Esophagus (tissue), 2 donors: Measurements from ENCODE around the gene FAIM. TPM values are rescaled to one million over a fixed set of nuclear protein-coding genes. Genes with fewer than 3 reads are reported as not detected.
"Not testable (repeated sequence)": the region's sequence is repeated elsewhere in the genome, so short reads cannot be mapped to it uniquely, and the experiment has no call there.

ENCODE experiments used
- H3K27ac ChIP-seq, 2 donors: one replicate each; pipeline ENCODE4 v1.5.1; 2013; ENCODE audit warnings: low read depth in 2 of 2, mild to moderate bottlenecking in 2 of 2, inconsistent platforms in 1 of 2, low read length in 1 of 2, moderate library complexity in 1 of 2
- H3K27me3 ChIP-seq, 2 donors: one replicate each; pipeline ENCODE4 v1.6.1; 2013; ENCODE audit warnings: low read length in 2 of 2, control low read depth in 1 of 2, mild to moderate bottlenecking in 1 of 2; ENCODE audit not compliant: insufficient read depth in 2 of 2, control insufficient read depth in 1 of 2
- H3K36me3 ChIP-seq, 2 donors: one replicate each; pipeline ENCODE4 v1.6.1; 2013; ENCODE audit warnings: low read length in 1 of 2; ENCODE audit not compliant: control insufficient read depth in 2 of 2, insufficient read depth in 2 of 2
- H3K4me1 ChIP-seq, 2 donors: one replicate each; pipeline ENCODE4 v1.6.1; 2013; ENCODE audit warnings: low read length in 1 of 2; ENCODE audit not compliant: control insufficient read depth in 2 of 2, insufficient read depth in 2 of 2
- H3K4me3 ChIP-seq, 2 donors: one replicate each; pipeline ENCODE4 v1.5.1; 2013; ENCODE audit warnings: low read length in 2 of 2, mild to moderate bottlenecking in 2 of 2, low read depth in 1 of 2, moderate library complexity in 1 of 2
- H3K9me3 ChIP-seq, 2 donors: one replicate each; pipeline ENCODE4 v1.6.1; 2013; ENCODE audit warnings: mild to moderate bottlenecking in 2 of 2, low read depth in 1 of 2, low read length in 1 of 2, moderate library complexity in 1 of 2; ENCODE audit not compliant: control insufficient read depth in 2 of 2, insufficient read depth in 1 of 2
- WGBS, 2 donors: extraction: QIAGEN DNeasy Blood & Tissue Kit; methylation state at CpG; one replicate each; pipeline ENCODE4 v1.1.7; 2013; 5-methylcytosine and 5-hydroxymethylcytosine counted together
- polyA plus RNA-seq, 2 donors: library from polyadenylated mRNA; stranded (reverse); fragments of 200-250 nt; gene quantifications; one replicate each; pipeline ENCODE4 v1.2.3, GENCODE V29; 2013
- donor health status: healthy with polysubstance abuse.
- donor health status: Bipolar disorder and iron deficiency.

FAIM gene
- polyA plus RNA-seq, 2 donors = 13.6 to 14.1 TPM

- Histone ChIP-seq H3K27ac (no peak overlapping the region), H3K27me3 (no peaks in the 10 kb centered on the region), H3K4me3 (no peak overlapping the region), H3K9me3 (peaks cover 0 to 9% of the 10 kb centered on the region in 2 donors), H3K36me3 (peaks cover 0 to 6% of the 10 kb centered on the region in 2 donors), H3K4me1 (no peaks in the 10 kb centered on the region)
- WGBS, 2 donors = 63 to 66% methylated on average over 4 of the region's 4 CpGs
These were observed 65.3 kb downstream of the FAIM start for GRCh38 chr3:138673641-138674530.

- H3K27ac ChIP-seq = no peak overlapping the region
- WGBS, 2 donors = 88 to 91% methylated on average over 1 of the region's 1 CpG
- H3K36me3 ChIP-seq = peaks cover 0 to 6% of the 10 kb centered on the region in 2 donors
- no peak overlapping the region for H3K4me3 ChIP-seq
- no peaks in the 10 kb centered on the region for H3K4me1 ChIP-seq
- H3K27me3 ChIP-seq = no peaks in the 10 kb centered on the region
- H3K9me3 ChIP-seq = peaks cover 0 to 9% of the 10 kb centered on the region in 2 donors
These were observed 66.8 kb downstream of the FAIM start for GRCh38 chr3:138675393-138675792.

DNA sequence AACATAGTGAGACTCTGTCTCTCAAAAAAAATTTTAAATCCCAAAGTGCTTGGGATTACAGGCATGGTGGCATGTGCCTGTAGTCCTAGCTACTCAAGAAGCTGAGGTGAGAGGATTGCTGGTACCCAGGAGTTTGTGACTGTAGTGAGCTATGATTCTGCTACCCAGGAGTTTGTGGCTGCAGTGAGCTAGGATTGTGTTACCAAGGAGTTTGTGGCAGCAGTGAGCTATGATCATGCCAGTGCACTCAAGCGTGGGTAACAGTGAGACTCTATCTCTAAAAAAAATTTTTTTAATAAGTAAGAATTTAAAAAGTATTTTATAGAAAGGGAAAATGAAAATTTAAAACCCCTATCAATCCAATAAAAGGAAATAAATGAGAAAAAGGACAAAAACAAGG lies 69.5 kb downstream of the FAIM start:
- Histone ChIP-seq H3K36me3 (peaks cover 0 to 6% of the 10 kb centered on the region in 2 donors), H3K27me3 (no peaks in the 10 kb centered on the region), H3K4me1 (no peaks in the 10 kb centered on the region), H3K9me3 (peaks cover 0 to 9% of the 10 kb centered on the region in 2 donors), H3K4me3 (no peak overlapping the region), H3K27ac (no peak overlapping the region)
- WGBS, 2 donors = 96 to 98% methylated on average over 1 of the region's 1 CpG

GRCh38 chr3:138678874-138679392 lies 70.4 kb downstream of the FAIM start:
- WGBS, 2 donors = 84 to 87% methylated on average over 5 of the region's 5 CpGs
- Histone ChIP-seq H3K36me3 (peaks cover 0 to 6% of the 10 kb centered on the region in 2 donors), H3K27ac (no peak overlapping the region), H3K4me1 (no peaks in the 10 kb centered on the region), H3K9me3 (peaks cover 0 to 9% of the 10 kb centered on the region in 2 donors), H3K4me3 (no peak overlapping the region), H3K27me3 (no peaks in the 10 kb centered on the region)

DNA sequence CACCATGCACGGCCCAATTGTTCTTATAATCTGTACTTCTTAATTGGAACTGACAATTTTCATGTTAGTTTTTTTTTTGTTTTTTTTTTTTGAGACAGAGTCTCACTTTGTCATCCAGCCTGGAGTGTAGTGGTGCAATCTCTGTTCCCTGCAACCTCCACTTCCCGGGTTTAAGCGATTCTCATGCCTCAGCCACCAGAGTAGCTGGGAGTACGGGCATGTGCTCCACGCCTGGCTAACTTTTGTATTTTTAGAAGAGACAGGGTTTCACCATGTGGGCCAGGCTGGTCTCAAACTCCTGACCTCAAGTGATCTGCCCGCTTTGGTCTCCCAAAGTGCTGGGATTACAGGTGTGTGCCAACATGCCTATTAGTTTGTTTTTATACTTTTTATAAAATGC lies 72.4 kb downstream of the FAIM start:
- 94 to 95% methylated on average over 6 of the region's 6 CpGs for WGBS, 2 donors
- not testable (repeated sequence) for H3K27ac ChIP-seq, H3K27me3 ChIP-seq, H3K9me3 ChIP-seq, H3K4me1 ChIP-seq, H3K36me3 ChIP-seq, H3K4me3 ChIP-seq

- no peaks in the 10 kb centered on the region for H3K27me3 ChIP-seq
These were observed 73.1 kb downstream of the FAIM start for GRCh38 chr3:138681463-138682220.

DNA sequence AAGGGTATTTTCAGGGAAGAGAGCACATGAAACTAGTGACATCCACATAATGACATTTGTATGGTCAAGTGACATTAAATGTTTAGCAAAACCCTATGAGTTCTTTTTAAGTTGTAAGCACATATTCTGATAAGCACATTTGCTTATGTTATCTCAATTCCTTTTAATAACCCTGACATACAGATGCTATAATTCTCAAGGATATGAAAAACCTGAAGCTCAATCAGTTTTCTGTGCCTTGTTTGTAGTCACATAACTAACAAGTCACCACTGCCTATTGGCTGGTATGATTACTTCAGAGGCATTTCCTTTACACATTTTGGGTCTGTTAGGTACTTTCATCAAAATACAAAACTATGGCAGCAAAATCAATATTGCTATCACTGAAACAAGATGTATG lies 74.1 kb downstream of the FAIM start:
- Histone ChIP-seq H3K36me3 (peaks cover 0 to 3% of the 10 kb centered on the region in 2 donors), H3K4me3 (no peak overlapping the region), H3K27ac (no peak overlapping the region), H3K27me3 (no peaks in the 10 kb centered on the region), H3K4me1 (no peaks in the 10 kb centered on the region), H3K9me3 (no peaks in the 10 kb centered on the region)

More at GRCh38 chr3:138681463-138682220, 73.1 kb downstream of the FAIM start:
- Histone ChIP-seq H3K9me3 (peaks cover 0 to 3% of the 10 kb centered on the region in 2 donors), H3K27ac (no peak overlapping the region), H3K4me3 (no peak overlapping the region), H3K36me3 (peaks cover 0 to 3% of the 10 kb centered on the region in 2 donors), H3K4me1 (no peaks in the 10 kb centered on the region)
- 76 to 79% methylated on average over 5 of the region's 5 CpGs for WGBS, 2 donors

Other genes with a start within 250 kb of the FAIM start
- under 1 TPM; 0.56 to 0.63 TPM for gene ESYT3, start 174.2 kb upstream of the FAIM start, polyA plus RNA-seq
- 1 to 10 TPM; 7.2 to 8.3 TPM for gene CEP70, start 14.5 kb upstream of the FAIM start, polyA plus RNA-seq
- gene PIK3CB, start 226.2 kb downstream of the FAIM start, polyA plus RNA-seq = 10 to 100 TPM in 1 of 2 donors, 1 to 10 TPM in 1; 7.5 to 10.6 TPM